NT2/D1 (cell line): ENCODE data around the gene PTPRN2.

Experiments
- DNase-seq: peaks from one replicate; pipeline ENCODE4 v3.0.0-alpha.2; 2011; ENCODE audit warnings: low read depth, low spot score
- H3K27me3 ChIP-seq: 2 replicates; pipeline ENCODE4 v1.6.0; 2011; ENCODE audit warnings: mild to moderate bottlenecking; ENCODE audit not compliant: insufficient read length, insufficient read depth
- H3K36me3 ChIP-seq: 2 replicates; pipeline ENCODE4 v1.6.1; 2011; ENCODE audit warnings: mild to moderate bottlenecking, low read length, mixed read lengths; ENCODE audit not compliant: insufficient read depth, insufficient read length
- H3K4me1 ChIP-seq: 2 replicates; pipeline ENCODE4 v1.5.1; 2011; ENCODE audit not compliant: insufficient read depth, insufficient read length
- H3K4me3 ChIP-seq: 2 replicates; pipeline ENCODE4 v1.5.1; 2011; ENCODE audit warnings: low read depth; ENCODE audit not compliant: insufficient read length
- H3K9ac ChIP-seq: 2 replicates; pipeline ENCODE4 v1.6.0; 2011; ENCODE audit warnings: low read depth; ENCODE audit not compliant: insufficient read length
- H3K9me3 ChIP-seq: 2 replicates; pipeline ENCODE4 v1.5.1; 2011; ENCODE audit warnings: mild to moderate bottlenecking, low read length; ENCODE audit not compliant: insufficient read depth
- SUZ12 ChIP-seq: IDR thresholded peaks from 2 replicates; pipeline ENCODE4 v1.6.1; 2011; ENCODE audit not compliant: insufficient read length, insufficient read depth; ENCODE audit errors: extremely low read depth
- YY1 ChIP-seq: IDR thresholded peaks from 2 replicates; pipeline ENCODE4 v1.6.1; 2011; ENCODE audit not compliant: insufficient read length, insufficient read depth
- ZNF274 ChIP-seq: IDR thresholded peaks from 2 replicates; pipeline ENCODE4 v1.6.1; 2011; ENCODE audit warnings: mild to moderate bottlenecking, low read depth, low read length

The PTPRN2 gene

GRCh38 chr7:157544980-157545680, 1042.5 kb downstream of the PTPRN2 start:
- TF ChIP-seq YY1 = no peak
- Histone ChIP-seq H3K4me1 (peaks cover 2% of the 10 kb centered on the region), H3K36me3 (no peaks in the 10 kb centered on the region), H3K9ac (no peak overlapping the region), H3K27me3 (no peaks in the 10 kb centered on the region), H3K9me3 (no peaks in the 10 kb centered on the region), H3K4me3 (no peak overlapping the region)
- DNase-seq = no peak

- H3K4me3 ChIP-seq = no peak overlapping the region
- DNase-seq = no peak
- TF ChIP-seq SUZ12 (no peak), ZNF274 (no peak), YY1 (no peak)
- H3K4me1 ChIP-seq = peaks cover 2% of the 10 kb centered on the region
- H3K36me3 ChIP-seq = no peaks in the 10 kb centered on the region
- no peaks in the 10 kb centered on the region for H3K27me3 ChIP-seq
- H3K9me3 ChIP-seq = no peaks in the 10 kb centered on the region
- no peak overlapping the region for H3K9ac ChIP-seq
These were observed 1043.4 kb downstream of the PTPRN2 start for GRCh38 chr7:157544226-157544625.

GRCh38 chr7:157543791-157544190, 1043.8 kb downstream of the PTPRN2 start:
- Histone ChIP-seq H3K36me3 (no peaks in the 10 kb centered on the region), H3K9me3 (no peaks in the 10 kb centered on the region), H3K9ac (no peak overlapping the region), H3K4me1 (peaks cover 2% of the 10 kb centered on the region), H3K27me3 (no peaks in the 10 kb centered on the region), H3K4me3 (no peak overlapping the region)
- no peak for TF ChIP-seq ZNF274
- no peak for DNase-seq

GRCh38 chr7:157543276-157543675, 1044.3 kb downstream of the PTPRN2 start:
- Histone ChIP-seq H3K9me3 (no peaks in the 10 kb centered on the region), H3K4me1 (peaks cover 2% of the 10 kb centered on the region), H3K9ac (no peak overlapping the region), H3K4me3 (no peak overlapping the region), H3K27me3 (no peaks in the 10 kb centered on the region), H3K36me3 (no peaks in the 10 kb centered on the region)
- no peak for TF ChIP-seq ZNF274
- TF ChIP-seq YY1 = no peak
- no peak for TF ChIP-seq SUZ12
- no peak for DNase-seq

- Histone ChIP-seq H3K9me3 (no peaks in the 10 kb centered on the region), H3K4me1 (peaks cover 2% of the 10 kb centered on the region), H3K4me3 (no peak overlapping the region), H3K36me3 (no peaks in the 10 kb centered on the region), H3K27me3 (no peaks in the 10 kb centered on the region), H3K9ac (no peak overlapping the region)
- DNase-seq = no peak
- TF ChIP-seq SUZ12 = no peak
- TF ChIP-seq YY1 = no peak
- TF ChIP-seq ZNF274 = no peak
These were observed 1045.3 kb downstream of the PTPRN2 start for GRCh38 chr7:157542068-157543021.

GRCh38 chr7:157541295-157542067, 1046.1 kb downstream of the PTPRN2 start:
- TF ChIP-seq YY1 = no peak
- no peak for TF ChIP-seq SUZ12
- TF ChIP-seq ZNF274 = no peak
- Histone ChIP-seq H3K4me1 (peaks cover 2% of the 10 kb centered on the region), H3K4me3 (no peak overlapping the region), H3K9me3 (no peaks in the 10 kb centered on the region), H3K9ac (no peak overlapping the region), H3K36me3 (no peaks in the 10 kb centered on the region), H3K27me3 (no peaks in the 10 kb centered on the region)
- no peak for DNase-seq
